Panc1 (cell line): ENCODE data around the gene ITGB8. TPM values are rescaled to one million over a fixed set of nuclear protein-coding genes. Genes with fewer than 3 reads are reported as not detected.

Experiments
- ATAC-seq: fragments of 200-7000 bp; cut with Tn5 transposase; 2 replicates; pipeline ENCODE4 v1.9.1; 2020; ENCODE audit warnings: mild to moderate bottlenecking, moderate library complexity
- BruUV-seq: library from RNA; stranded (reverse); fragments of 400-500 nt; replicated peaks from 2 replicates; lab custom pipeline; 2021; lab: Mats Ljungman, UMichigan
- CTCF ChIA-PET: fragments of 300-600 bp; sonication (Branson Sonifier 250); formaldehyde crosslinking; loops from one replicate; lab custom pipeline; 2022; ENCODE audit warnings: antibody characterized with exemption; lab: Charles Lee
- POLR2A ChIA-PET: fragments of 300-600 bp; sonication (Branson Sonifier 250); formaldehyde crosslinking; loops from one replicate; lab custom pipeline; 2022; ENCODE audit warnings: antibody characterized with exemption; lab: Charles Lee
- DNase-seq: peaks from one replicate; pipeline ENCODE4 v3.0.0-alpha.2; 2010; ENCODE audit warnings: low read depth, low spot score
- H3K27ac ChIP-seq: 2 replicates; pipeline ENCODE4 v1.5.1; 2011; ENCODE audit warnings: mild to moderate bottlenecking, low read length, inconsistent platforms
- H3K27me3 ChIP-seq: fragments of 200-500 bp; sonication (Bioruptor generic); 2 replicates; pipeline ENCODE4 v1.6.0; 2014; ENCODE audit warnings: low read length, inconsistent platforms; ENCODE audit not compliant: control insufficient read depth, insufficient read depth
- H3K36me3 ChIP-seq: fragments of 200-500 bp; sonication (Bioruptor generic); 2 replicates; pipeline ENCODE4 v1.5.1; 2014; ENCODE audit warnings: inconsistent platforms, mild to moderate bottlenecking, low read length, moderate library complexity; ENCODE audit not compliant: control insufficient read depth, insufficient read depth
- H3K4me1 ChIP-seq: 2 replicates; pipeline ENCODE4 v1.5.1; 2011; ENCODE audit warnings: inconsistent platforms, mild to moderate bottlenecking, low read length, moderate library complexity; ENCODE audit not compliant: control insufficient read depth, insufficient read depth
- H3K4me3 ChIP-seq, 2 experiments: 2 replicates each; pipeline ENCODE4 v1.5.1; 2011 to 2012; ENCODE audit warnings: low read depth in 2 of 2, low read length in 2 of 2, mild to moderate bottlenecking in 2 of 2, inconsistent platforms in 1 of 2, moderate library complexity in 1 of 2
- H3K9me3 ChIP-seq: fragments of 200-500 bp; sonication (Bioruptor generic); 2 replicates; pipeline ENCODE4 v1.5.1; 2014; ENCODE audit warnings: low read depth, mild to moderate bottlenecking, inconsistent platforms, low read length, moderate library complexity; ENCODE audit not compliant: control insufficient read depth, insufficient read depth
- CTCF ChIP-seq: fragments of 450-650 bp; IDR thresholded peaks from 2 replicates; pipeline ENCODE4 v1.5.1; 2017; ENCODE audit warnings: mild to moderate bottlenecking
- POLR2AphosphoS5 ChIP-seq: IDR thresholded peaks from 2 replicates; pipeline ENCODE4 v1.6.1; 2012; ENCODE audit warnings: mild to moderate bottlenecking, low read depth, low read length, moderate library complexity
- REST ChIP-seq, 2 experiments: IDR thresholded peaks; 2 replicates each; pipeline ENCODE4 v1.6.1; 2011 to 2012; ENCODE audit warnings: low read depth in 2 of 2, control low read depth in 1 of 2, low read length in 1 of 2, mild to moderate bottlenecking in 1 of 2, moderate library complexity in 1 of 2; ENCODE audit not compliant: insufficient read depth in 1 of 2
- SIN3A ChIP-seq: IDR thresholded peaks from 2 replicates; pipeline ENCODE4 v1.6.1; 2012; ENCODE audit warnings: low read depth, mild to moderate bottlenecking, low read length, moderate library complexity, borderline replicate concordance; ENCODE audit not compliant: insufficient read depth
- TCF7L2 ChIP-seq: IDR thresholded peaks from 2 replicates; pipeline ENCODE4 v1.6.1; 2011; ENCODE audit warnings: mild to moderate bottlenecking, low read depth, low read length, inconsistent platforms
- in situ Hi-C: cut with HindIII; loops from 2 replicates; pipeline ENCODE4 v1.10.0; 2016; ENCODE audit warnings: low sequenced_read_pairs, low pct_unique_long_range_greater_than_20kb
- intact Hi-C: fragments of 100-400 bp; cut with micrococcal nuclease; formaldehyde crosslinking; loops from one replicate; pipeline ENCODE4 v1.10.0; 2022; ENCODE audit not compliant: unreplicated experiment
- total RNA-seq: library from RNA; stranded (reverse); gene quantifications from one replicate; pipeline ENCODE4 v1.2.1, GENCODE V29; 2021; ENCODE audit not compliant: unreplicated experiment

ITGB8 gene
- total RNA-seq, 1 experiment from 2014 or later: 4.9 TPM

- ChIA-PET CTCF (no interaction called here), POLR2A (no interaction called here)
- ATAC-seq (no peak), DNase-seq (no peak)
- intact Hi-C loops (no loop called here), in situ Hi-C loops (no loop called here)
- Histone ChIP-seq H3K4me3 (no peak overlapping the region), H3K4me1 (no peaks in the 10 kb centered on the region), H3K27ac (no peak overlapping the region), H3K9me3 (no peaks in the 10 kb centered on the region), H3K36me3 (no peaks in the 10 kb centered on the region), H3K27me3 (no peaks in the 10 kb centered on the region)
- no peak for TF ChIP-seq CTCF
- TF ChIP-seq TCF7L2: no peak
- no peak for TF ChIP-seq REST (IDR thresholded peaks at IDR 0.05; ENCODE audit: insufficient read depth in 1 of 2, low read depth in 2 of 2, low read length in 1 of 2)
- TF ChIP-seq POLR2AphosphoS5: no peak
- TF ChIP-seq SIN3A: no peak
- BruUV-seq: no TSS peak
Measured at GRCh38 chr7:20458521-20458920, 127.8 kb downstream of the ITGB8 start.

- H3K36me3 ChIP-seq: no peaks in the 10 kb centered on the region
- no peak for TF ChIP-seq SIN3A
- TF ChIP-seq CTCF: no peak
- no peak for TF ChIP-seq POLR2AphosphoS5
- no peak for TF ChIP-seq REST (IDR thresholded peaks at IDR 0.05; ENCODE audit: insufficient read depth in 1 of 2, low read depth in 2 of 2, low read length in 1 of 2)
- no peak for TF ChIP-seq TCF7L2
- no peak for DNase-seq
- no peaks in the 10 kb centered on the region for H3K9me3 ChIP-seq
- ATAC-seq: no peak
- ChIA-PET CTCF (no interaction called here), POLR2A (no interaction called here)
- intact Hi-C loops (no loop called here), in situ Hi-C loops (no loop called here)
- no peaks in the 10 kb centered on the region for H3K27me3 ChIP-seq
- H3K27ac ChIP-seq: no peak overlapping the region
- BruUV-seq: no TSS peak
- no peaks in the 10 kb centered on the region for H3K4me1 ChIP-seq
- no peak overlapping the region for H3K4me3 ChIP-seq
Measured at GRCh38 chr7:20459419-20459818, 128.7 kb downstream of the ITGB8 start.
